Naive thymus-derived CD8-positive, alpha-beta T cell (primary cell): ENCODE data around the gene AIPL1. TPM values are rescaled to one million over a fixed set of nuclear protein-coding genes. Genes with fewer than 3 reads are reported as not detected.

ENCODE experiments used
- ATAC-seq, 2 donors: fragments of 150-1000 bp; cut with Tn5 transposase in 1 of 2; sonication (Bioruptor Pico), chemical (Tn5 transposase) in 1 of 2; 1 replicate in 1 of 2; 2 replicates in 1 of 2; pipeline ENCODE4 v1.10.0; 2021; ENCODE audit warnings: mild to moderate bottlenecking in 2 of 2, moderate library complexity in 2 of 2
- POLR2A ChIA-PET: fragments of 350-600 bp; sonication (Branson Sonifier 250); formaldehyde crosslinking; loops from one replicate; lab custom pipeline; 2021; ENCODE audit warnings: antibody characterized with exemption; lab: Charles Lee
- DNase-seq, 10 donors: peaks; one replicate each; pipeline versions ENCODE4 v3.0.0 to v3.0.0-alpha.2; 2020 to 2022
- H3K27ac Mint-ChIP-seq, 10 donors: one replicate each; pipeline ENCODE4 v1.8.0; 2020 to 2022; ENCODE audit warnings: mild to moderate bottlenecking in 10 of 10, mixed read lengths in 10 of 10, moderate library complexity in 4 of 10, inconsistent platforms in 1 of 10
- H3K27me3 Mint-ChIP-seq, 5 donors: one replicate each; pipeline ENCODE4 v1.8.0; 2021 to 2022; ENCODE audit warnings: mixed read lengths in 5 of 5
- H3K36me3 Mint-ChIP-seq, 3 donors: one replicate each; pipeline ENCODE4 v1.8.0; 2020 to 2022; ENCODE audit warnings: mixed read lengths in 3 of 3, mild to moderate bottlenecking in 2 of 3, inconsistent platforms in 1 of 3
- H3K4me1 Mint-ChIP-seq, 4 donors: one replicate each; pipeline ENCODE4 v1.8.0; 2021 to 2022; ENCODE audit warnings: mixed read lengths in 4 of 4
- H3K4me3 Mint-ChIP-seq, 10 donors: one replicate each; pipeline ENCODE4 v1.8.0; 2020 to 2022; ENCODE audit warnings: mild to moderate bottlenecking in 10 of 10, mixed read lengths in 10 of 10, moderate library complexity in 6 of 10, inconsistent platforms in 1 of 10
- H3K9me3 Mint-ChIP-seq, 9 donors: one replicate each; pipeline ENCODE4 v1.8.0; 2020 to 2022; ENCODE audit warnings: mixed read lengths in 9 of 9, mild to moderate bottlenecking in 3 of 9, inconsistent platforms in 1 of 9, moderate library complexity in 1 of 9
- polyA plus RNA-seq, 3 donors: library from polyadenylated mRNA; unstranded; fragments of 300-500 nt; fragmentation: Illumina TruSeq; gene quantifications; one replicate each; pipeline ENCODE4 v1.2.3, GENCODE V29; 2021
- total RNA-seq, 8 experiments: library from RNA in 2 of 8; stranded (reverse) in 2 of 8; gene quantifications; one replicate each; pipeline ENCODE4 v1.2.3 and lab custom pipeline; 2021 to 2026

The AIPL1 gene
- total and polyA plus RNA-seq, 5 experiments from 2014 or later: not detected

DNA sequence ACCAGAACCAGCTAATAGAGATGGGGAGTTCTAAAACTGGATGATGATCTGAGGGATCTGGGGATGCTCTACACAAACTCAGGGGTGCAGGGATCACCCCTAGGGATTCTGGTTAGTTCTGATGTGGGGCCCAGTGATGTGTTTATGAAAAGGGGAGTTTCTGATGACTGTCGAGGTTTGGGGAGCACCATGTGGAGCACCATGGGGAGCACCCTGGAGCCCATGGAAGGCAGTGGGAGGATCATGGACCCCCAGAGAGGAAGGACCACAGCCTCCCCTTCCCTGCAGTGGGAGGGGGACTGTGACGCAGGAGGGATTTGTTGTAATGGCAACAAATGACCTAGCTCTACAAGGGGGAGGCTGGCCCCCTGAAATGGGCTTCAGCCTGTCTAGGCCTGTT is 27.8 kb upstream of the AIPL1 start:
- DNase-seq: peak in 1 of 10 donors; percentile 43
- POLR2A ChIA-PET: no interaction called here
- Mint-ChIP-seq H3K36me3 (no peaks in the 10 kb centered on the region), H3K27ac (peak overlapping the region in 2 of 10 donors; percentile 21 to 65), H3K4me1 (peaks cover 0 to 5% (median 0%) of the 10 kb centered on the region in 4 donors), H3K4me3 (no peak overlapping the region), H3K9me3 (no peaks in the 10 kb centered on the region), H3K27me3 (peaks cover 0 to 3% (median 0%) of the 10 kb centered on the region in 5 donors)
- ATAC-seq: no peak

DNA sequence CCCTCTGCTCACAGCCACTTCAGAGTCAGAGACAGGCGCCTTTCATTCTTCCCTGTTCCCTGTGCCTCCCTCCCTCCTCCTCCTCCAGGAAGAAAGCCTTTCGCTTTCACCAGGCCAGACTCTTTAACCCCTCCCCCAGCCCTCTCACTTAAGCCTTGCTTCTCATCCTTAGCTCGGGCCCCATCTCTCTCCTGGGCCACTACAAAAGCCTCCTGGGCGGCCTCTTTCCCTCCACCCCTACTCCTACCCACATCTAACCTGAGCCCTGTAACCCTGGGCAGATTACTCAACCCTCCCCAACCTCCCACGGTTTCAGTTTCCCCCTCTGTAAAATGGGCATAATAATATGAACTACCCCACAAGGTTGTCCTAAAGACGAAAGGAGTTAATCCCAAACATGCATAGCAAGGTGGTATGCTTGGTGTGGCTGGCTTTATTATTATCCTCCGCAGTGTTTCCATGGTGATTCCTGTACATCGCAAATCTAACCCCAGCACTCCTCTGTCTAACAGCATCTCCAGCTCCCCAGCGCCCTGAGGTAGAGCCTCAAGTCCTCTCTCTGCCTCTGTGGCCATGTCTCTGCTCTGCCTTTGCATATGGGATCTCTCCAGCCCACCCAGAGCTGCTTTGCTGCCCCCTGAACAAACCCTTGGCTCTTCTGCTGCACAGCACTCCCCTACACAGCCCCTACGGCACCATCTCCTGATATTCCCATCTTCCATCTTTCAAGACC is 27.0 kb upstream of the AIPL1 start:
- DNase-seq (peak in 1 of 10 donors; percentile 9), ATAC-seq (no peak)
- Mint-ChIP-seq H3K27me3 (peaks cover 0 to 3% (median 0%) of the 10 kb centered on the region in 5 donors), H3K4me1 (peaks cover 0 to 5% (median 3%) of the 10 kb centered on the region in 4 donors), H3K27ac (peak overlapping the region in 2 of 10 donors; percentile 21 to 65), H3K9me3 (no peaks in the 10 kb centered on the region), H3K4me3 (no peak overlapping the region), H3K36me3 (no peaks in the 10 kb centered on the region)
- POLR2A ChIA-PET: no interaction called here

DNA sequence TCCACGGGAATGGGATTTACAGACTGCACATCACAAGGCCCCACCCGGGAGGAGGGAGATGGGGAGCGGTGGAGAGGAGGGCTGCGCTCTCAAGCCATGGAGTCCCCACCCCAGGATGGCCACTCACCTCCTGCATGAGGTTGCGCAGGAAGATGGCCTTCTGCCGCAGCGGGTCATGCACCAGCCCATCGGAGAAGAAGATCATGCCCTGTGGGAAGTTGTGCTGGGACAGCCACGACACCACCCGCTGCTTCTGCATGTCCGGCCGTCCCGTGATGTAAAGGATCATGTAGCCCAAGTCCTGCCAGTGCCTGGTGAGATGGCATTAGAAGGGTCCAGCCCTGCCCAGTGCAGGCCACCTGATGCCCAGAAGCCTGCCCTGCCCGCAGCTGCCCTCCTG is 26.3 kb upstream of the AIPL1 start:
- POLR2A ChIA-PET: no interaction called here
- H3K27ac Mint-ChIP-seq: no peak overlapping the region
- ATAC-seq (no peak), DNase-seq (peak in 1 of 10 donors; percentile 55)
- peaks cover 0 to 10% (median 6%) of the 10 kb centered on the region in 4 donors for H3K4me1 Mint-ChIP-seq
- no peaks in the 10 kb centered on the region for H3K36me3 Mint-ChIP-seq
- H3K4me3 Mint-ChIP-seq: no peak overlapping the region
- peaks cover 0 to 3% (median 0%) of the 10 kb centered on the region in 5 donors for H3K27me3 Mint-ChIP-seq
- no peaks in the 10 kb centered on the region for H3K9me3 Mint-ChIP-seq

DNA sequence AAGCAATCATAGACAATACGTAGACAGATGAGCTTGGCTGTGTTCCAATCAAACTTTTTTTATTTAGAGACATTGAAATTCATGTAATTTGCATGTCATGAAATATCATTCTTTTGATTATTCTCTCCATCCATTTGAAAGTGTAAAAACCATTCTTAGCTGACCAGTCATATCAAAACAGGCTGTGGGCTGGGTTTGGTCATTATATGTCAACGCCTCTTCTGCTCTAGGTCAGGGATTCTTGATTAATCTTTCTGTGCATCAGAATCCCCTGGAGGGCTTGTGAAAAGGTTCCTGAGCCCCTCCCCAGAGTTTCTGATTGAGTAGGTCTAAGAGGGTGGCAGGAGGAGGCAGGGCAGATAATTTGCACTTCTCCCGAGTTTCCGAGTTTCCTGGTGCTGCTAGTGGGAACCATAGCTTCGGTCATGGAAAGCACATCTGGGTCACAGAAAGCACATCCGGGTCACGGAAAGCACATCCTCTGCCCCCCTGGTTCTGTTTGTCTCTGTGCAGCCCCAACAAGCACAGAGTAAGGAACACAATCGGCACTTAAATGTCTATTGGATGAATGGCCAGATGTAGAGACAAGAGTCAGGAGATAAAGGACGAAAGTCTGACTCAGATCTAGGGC is 25.7 kb upstream of the AIPL1 start:
- H3K4me1 Mint-ChIP-seq: peaks cover 0 to 12% (median 8%) of the 10 kb centered on the region in 4 donors
- no peaks in the 10 kb centered on the region for H3K9me3 Mint-ChIP-seq
- no peak overlapping the region for H3K4me3 Mint-ChIP-seq
- H3K27ac Mint-ChIP-seq: no peak overlapping the region
- POLR2A ChIA-PET: no interaction called here
- no peak for ATAC-seq
- H3K27me3 Mint-ChIP-seq: peaks cover 0 to 3% (median 0%) of the 10 kb centered on the region in 5 donors
- no peaks in the 10 kb centered on the region for H3K36me3 Mint-ChIP-seq
- DNase-seq: no peak

DNA sequence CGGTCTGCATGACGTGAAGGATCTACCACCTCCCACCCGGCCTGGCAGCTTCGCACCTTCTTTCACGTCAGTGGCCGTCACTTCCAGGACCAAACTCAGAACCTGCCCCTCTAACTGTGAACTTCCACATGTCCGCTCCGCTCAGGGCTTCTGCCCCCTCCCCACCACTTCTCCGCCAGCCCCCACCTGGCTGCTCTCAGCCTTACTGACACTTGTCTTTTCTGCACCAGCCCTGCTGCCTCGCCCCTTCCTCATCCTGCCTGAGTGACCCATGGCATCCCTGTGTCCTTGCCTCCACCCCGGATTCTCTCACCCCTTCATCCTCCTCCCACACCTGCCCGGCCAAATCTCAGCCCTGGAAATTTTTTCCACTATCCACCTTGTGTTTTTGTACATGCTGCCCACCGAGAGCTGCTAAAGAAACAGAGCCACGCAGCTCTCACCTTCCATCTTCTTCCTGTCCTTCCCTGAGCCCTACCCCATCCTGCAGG is 23.6 kb upstream of the AIPL1 start:
- POLR2A ChIA-PET: no interaction called here
- Mint-ChIP-seq H3K27me3 (peaks cover 0 to 3% (median 0%) of the 10 kb centered on the region in 5 donors), H3K4me3 (no peak overlapping the region), H3K27ac (no peak overlapping the region), H3K4me1 (peaks cover 10 to 18% (median 13%) of the 10 kb centered on the region in 4 donors), H3K36me3 (no peaks in the 10 kb centered on the region), H3K9me3 (no peaks in the 10 kb centered on the region)
- no peak for ATAC-seq
- DNase-seq: peak in 1 of 10 donors; percentile 24

DNA sequence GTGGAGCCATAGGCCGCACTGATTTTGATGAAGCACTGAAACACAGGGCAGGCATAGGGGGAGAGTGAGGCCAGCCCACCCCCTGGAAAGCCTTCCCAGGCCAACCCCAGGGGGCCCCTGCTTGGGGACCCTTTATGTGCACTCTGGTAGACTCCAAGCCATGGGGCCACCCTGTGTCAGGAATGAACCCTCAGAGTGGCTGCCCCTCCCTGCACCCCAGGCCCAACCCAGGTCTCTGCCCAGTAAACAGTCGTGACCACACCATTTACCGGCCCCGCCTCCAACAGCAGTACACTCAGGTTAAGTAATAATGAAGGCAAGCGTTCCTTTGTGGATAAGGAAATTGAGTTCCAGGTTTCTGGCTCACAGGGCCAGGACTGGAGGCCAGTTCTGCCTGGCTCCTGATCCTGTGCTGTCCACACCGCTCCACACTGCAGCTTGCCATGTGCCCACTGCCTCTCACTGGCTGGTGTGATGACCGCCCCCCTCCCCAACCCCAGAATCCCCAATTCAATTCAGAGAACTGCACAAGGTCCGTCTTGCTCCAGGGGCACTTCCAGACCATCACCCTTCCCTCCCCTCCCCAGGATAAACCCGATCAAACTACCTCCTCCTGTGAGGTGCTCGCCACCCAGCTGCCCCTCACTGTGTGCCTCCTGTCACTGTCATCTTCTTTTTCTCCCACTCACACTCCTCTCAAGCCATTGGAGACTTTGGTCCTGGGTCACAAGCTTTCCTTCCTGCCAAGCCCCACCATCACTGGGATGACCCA is 23.0 kb upstream of the AIPL1 start:
- DNase-seq: peak in 1 of 10 donors; percentile 32
- Mint-ChIP-seq H3K9me3 (no peaks in the 10 kb centered on the region), H3K4me3 (no peak overlapping the region), H3K36me3 (no peaks in the 10 kb centered on the region), H3K27ac (peak overlapping the region in 1 of 10 donors; percentile 53), H3K4me1 (peaks cover 13 to 20% (median 18%) of the 10 kb centered on the region in 4 donors), H3K27me3 (peaks cover 0 to 3% (median 0%) of the 10 kb centered on the region in 5 donors)
- ATAC-seq: no peak
- POLR2A ChIA-PET: no interaction called here

DNA sequence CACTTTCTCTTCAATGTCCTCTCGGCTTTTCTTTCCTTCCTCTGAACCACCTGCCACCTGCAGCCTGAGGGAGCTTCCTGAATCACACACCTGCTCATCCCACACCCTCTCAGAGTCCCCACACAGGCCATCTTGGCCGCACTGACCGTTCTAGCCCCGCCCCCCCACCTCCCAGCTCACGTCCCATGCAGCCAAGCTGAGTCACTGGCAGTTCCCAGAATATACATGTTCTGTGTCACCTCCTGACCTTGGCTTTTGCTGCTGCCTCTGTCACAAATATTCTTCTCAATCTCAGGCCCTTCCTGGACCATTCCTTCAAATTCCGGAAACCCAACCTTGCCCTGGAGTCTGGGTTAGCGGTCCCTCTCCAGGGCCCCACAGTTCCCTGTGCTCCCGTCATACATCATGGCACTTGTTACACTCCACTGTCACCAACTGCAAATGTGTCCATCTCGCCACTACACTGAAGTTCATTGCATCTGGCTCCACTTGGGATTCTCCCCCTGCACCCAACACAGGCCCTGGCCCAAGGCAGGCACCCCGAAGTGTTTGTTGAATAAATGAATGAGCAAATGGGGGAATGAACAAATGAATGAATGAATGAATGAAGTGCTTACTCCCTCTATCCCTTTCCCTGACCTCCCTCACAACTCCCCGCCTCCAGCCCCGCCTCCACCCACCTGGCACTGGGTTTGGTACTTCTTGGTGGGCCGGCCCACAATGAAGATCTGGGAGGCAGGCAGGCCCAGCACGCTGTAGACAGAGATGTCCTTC is 22.2 kb upstream of the AIPL1 start:
- H3K27ac Mint-ChIP-seq: peak overlapping the region in 8 of 10 donors; percentile 65 to 85 (median 76)
- ATAC-seq: no peak
- POLR2A ChIA-PET: no interaction called here
- H3K9me3 Mint-ChIP-seq: no peaks in the 10 kb centered on the region
- peak in 1 of 10 donors; percentile 53 for DNase-seq
- peaks cover 16 to 22% (median 20%) of the 10 kb centered on the region in 4 donors for H3K4me1 Mint-ChIP-seq
- peaks cover 0 to 1% (median 0%) of the 10 kb centered on the region in 5 donors for H3K27me3 Mint-ChIP-seq
- H3K36me3 Mint-ChIP-seq: no peaks in the 10 kb centered on the region
- H3K4me3 Mint-ChIP-seq: peak overlapping the region in 6 of 10 donors; percentile 4 to 45 (median 32)

DNA sequence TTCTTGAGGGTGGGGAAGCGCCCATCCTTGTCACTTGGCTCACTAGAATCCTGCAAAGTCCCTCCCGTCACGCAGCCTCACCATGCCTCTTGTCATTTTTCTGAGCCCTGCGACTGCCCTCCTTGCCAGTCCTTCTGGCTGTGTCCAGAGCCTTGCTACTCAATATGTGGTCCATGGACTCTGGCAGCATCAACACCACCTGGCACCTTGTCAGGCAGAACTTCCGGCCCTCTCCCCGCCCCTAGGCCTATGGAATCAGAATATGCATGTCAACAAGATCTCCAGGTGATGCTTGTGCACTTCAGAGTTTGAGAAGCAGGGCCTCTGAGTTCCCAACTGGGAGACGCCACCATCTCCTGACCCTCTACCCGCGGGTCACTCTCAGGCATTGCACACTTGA is 21.4 kb upstream of the AIPL1 start:
- DNase-seq (peak in 1 of 10 donors; percentile 45), ATAC-seq (no peak)
- H3K4me3 Mint-ChIP-seq: peak overlapping the region in 8 of 10 donors; percentile 3 to 69 (median 26)
- no peaks in the 10 kb centered on the region for H3K9me3 Mint-ChIP-seq
- peaks cover 16 to 25% (median 20%) of the 10 kb centered on the region in 4 donors for H3K4me1 Mint-ChIP-seq
- H3K27me3 Mint-ChIP-seq: peaks cover 0 to 1% (median 0%) of the 10 kb centered on the region in 5 donors
- no peaks in the 10 kb centered on the region for H3K36me3 Mint-ChIP-seq
- peak overlapping the region in 8 of 10 donors; percentile 42 to 91 (median 78) for H3K27ac Mint-ChIP-seq
- POLR2A ChIA-PET: interaction anchor here (3.2 kb wide), 1 partner anchor 11 kb away, joined by 17 read pairs; the partner anchor contains the start of gene PIMREG

DNA sequence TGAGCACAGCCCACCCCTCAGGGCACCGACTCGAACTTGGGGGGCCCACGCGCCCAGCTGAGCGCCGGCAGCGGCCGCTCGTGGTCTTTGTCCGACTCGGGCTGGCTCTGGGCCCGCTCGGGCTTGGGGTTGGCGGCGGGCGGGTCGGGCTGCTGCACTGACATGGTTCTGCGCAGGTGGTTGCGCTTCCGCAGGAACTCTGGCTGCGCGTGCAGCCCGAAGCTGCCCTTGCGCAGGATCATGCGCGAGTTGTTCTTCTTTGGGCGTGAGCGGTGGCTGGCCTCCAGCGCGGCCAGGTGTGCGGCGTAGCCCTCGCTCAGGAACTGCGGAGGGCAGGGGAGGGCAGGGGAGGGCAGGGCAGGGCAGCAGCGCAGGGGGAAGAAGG is 20.4 kb upstream of the AIPL1 start:
- Mint-ChIP-seq H3K4me1 (peaks cover 16 to 29% (median 23%) of the 10 kb centered on the region in 4 donors), H3K36me3 (no peaks in the 10 kb centered on the region), H3K4me3 (peak overlapping the region; percentile 53 to 82 (median 68)), H3K27ac (peak overlapping the region in 7 of 10 donors; percentile 53 to 91 (median 71)), H3K27me3 (peaks cover 0 to 1% (median 0%) of the 10 kb centered on the region in 5 donors), H3K9me3 (no peaks in the 10 kb centered on the region)
- peak; percentile 92 to 99 for ATAC-seq
- peak; percentile 4 to 72 (median 38) for DNase-seq
- POLR2A ChIA-PET: interaction anchor here (0.6 to 3.2 kb wide), 3 partner anchors 10 to 871 kb away, joined by 3 to 17 read pairs (median 4); partner anchors contain the start of genes NLRP1 and PIMREG

DNA sequence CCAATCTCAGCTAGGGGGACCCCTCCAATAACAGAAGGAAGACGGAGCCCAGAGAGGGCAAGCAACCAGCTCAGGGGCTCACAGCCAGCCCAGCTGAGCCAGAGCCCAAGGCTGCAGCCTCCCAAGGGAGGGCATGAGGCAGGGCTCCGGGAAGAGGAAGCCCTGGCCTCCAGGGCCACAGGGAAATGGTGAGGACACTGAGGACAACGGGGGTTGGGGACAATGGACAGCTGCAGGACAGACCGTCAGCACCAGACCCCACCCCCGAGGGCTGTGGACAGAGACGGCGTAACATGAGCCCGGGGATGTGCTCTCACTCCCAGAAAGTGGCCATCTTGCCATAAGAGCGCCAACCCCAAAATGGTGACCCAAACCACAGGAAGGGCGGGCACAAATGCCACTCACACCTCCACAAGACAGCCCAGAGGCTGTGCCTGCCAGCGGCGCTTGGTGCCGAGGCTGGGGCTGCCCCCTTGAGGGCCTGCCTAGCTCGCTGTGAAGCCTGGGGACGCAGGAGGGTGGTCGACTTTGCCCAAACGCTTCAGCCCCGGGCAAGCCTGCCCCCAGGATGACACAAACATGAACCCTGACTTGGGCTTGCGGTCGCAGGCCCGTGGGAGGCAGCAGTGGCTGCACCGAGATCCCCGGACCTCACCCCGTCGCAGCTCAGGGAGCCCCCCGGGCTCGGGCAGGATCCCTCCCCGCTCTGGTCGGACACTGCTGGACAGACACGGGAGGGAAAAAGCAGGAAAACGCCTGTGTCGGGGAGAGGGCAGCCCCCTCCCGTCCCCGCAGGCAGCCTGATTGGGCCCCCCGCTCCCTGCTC is 19.8 kb upstream of the AIPL1 start:
- ATAC-seq: peak; percentile 17 to 20
- POLR2A ChIA-PET: interaction anchor here (0.6 to 3.2 kb wide), 3 partner anchors 9 to 870 kb away, joined by 3 to 17 read pairs (median 5); partner anchors contain the start of genes NLRP1 and PIMREG
- peak overlapping the region in 7 of 10 donors; percentile 28 to 79 (median 67) for H3K27ac Mint-ChIP-seq

More for the DNA sequence above, 19.8 kb upstream of the AIPL1 start:
- peaks cover 16 to 29% (median 22%) of the 10 kb centered on the region in 4 donors for H3K4me1 Mint-ChIP-seq
- H3K36me3 Mint-ChIP-seq: no peaks in the 10 kb centered on the region
- peak in 2 of 10 donors; percentile 6 to 47 for DNase-seq
- peaks cover 0 to 1% (median 0%) of the 10 kb centered on the region in 5 donors for H3K27me3 Mint-ChIP-seq
- no peaks in the 10 kb centered on the region for H3K9me3 Mint-ChIP-seq
- peak overlapping the region; percentile 8 to 82 (median 56) for H3K4me3 Mint-ChIP-seq
